HCT116 (cell line): ENCODE data around the gene WWOX. TPM values are rescaled to one million over a fixed set of nuclear protein-coding genes. Genes with fewer than 3 reads are reported as not detected.

ENCODE experiments used
- ATAC-seq: fragments of 200-7000 bp; cut with Tn5 transposase; 2 replicates; pipeline ENCODE4 v1.9.1; 2020; ENCODE audit warnings: mild to moderate bottlenecking, moderate library complexity
- BruUV-seq: library from RNA; stranded (reverse); fragments of 400-500 nt; replicated peaks from 2 replicates; lab custom pipeline; 2021; lab: Mats Ljungman, UMichigan
- CTCF ChIA-PET: fragments of 300-600 bp; sonication (Branson Sonifier 250); formaldehyde crosslinking; loops from one replicate; lab custom pipeline; 2021; ENCODE audit warnings: antibody characterized with exemption; lab: Charles Lee
- POLR2A ChIA-PET: fragments of 300-600, 350-600 bp; sonication (Branson Sonifier 250); formaldehyde crosslinking; loops from one replicate; lab custom pipeline; 2021; ENCODE audit warnings: antibody characterized with exemption; lab: Charles Lee
- RAD21 ChIA-PET, 2 experiments: fragments of 300-600 bp; sonication (Branson Sonifier 250); formaldehyde crosslinking; loops; one replicate each; lab custom pipeline; 2023; ENCODE audit warnings: low total read pairs in 2 of 2; ENCODE audit not compliant: uncharacterized antibody in 2 of 2, unreplicated experiment in 2 of 2, low non-redundant PET in 1 of 2; lab: Charles Lee
- DNase-seq: peaks from one replicate; pipeline ENCODE4 v3.0.0-alpha.2; 2010; ENCODE audit warnings: low read depth, low spot score
- H2AFZ ChIP-seq: fragments of 200-600 bp; shearing (Covaris generic), sonication (generic); 2 replicates; pipeline ENCODE4 v1.6.1; 2017; ENCODE audit warnings: low read depth, mixed run types, mixed read lengths, antibody characterized with exemption, low read length; ENCODE audit not compliant: poor library complexity, severe bottlenecking
- H3K27ac ChIP-seq: 2 replicates; pipeline ENCODE4 v1.5.1; 2012; ENCODE audit warnings: low read depth, low read length
- H3K27me3 ChIP-seq: fragments of 200-600 bp; sonication (generic); 2 replicates; pipeline ENCODE4 v1.6.1; 2016; ENCODE audit warnings: mixed run types, low read length, mixed read lengths; ENCODE audit not compliant: insufficient read depth
- H3K36me3 ChIP-seq, 2 experiments: fragments of 200-500 bp in 1 of 2; fragments of 200-600 bp in 1 of 2; sonication (Bioruptor generic) in 1 of 2; sonication (generic) in 1 of 2; 2 replicates each; pipeline versions ENCODE4 v1.5.1 to v1.6.1; 2014 to 2016; ENCODE audit warnings: low read length in 2 of 2, inconsistent platforms in 1 of 2, mixed read lengths in 1 of 2, mixed run types in 1 of 2; ENCODE audit not compliant: insufficient read depth in 2 of 2, control insufficient read depth in 1 of 2
- H3K4me1 ChIP-seq, 2 experiments: fragments of 200-600 bp in 1 of 2; sonication (generic) in 1 of 2; 2 replicates each; pipeline versions ENCODE4 v1.5.1 to v1.6.1; 2012 to 2017; ENCODE audit warnings: low read length in 2 of 2, inconsistent platforms in 1 of 2, mild to moderate bottlenecking in 1 of 2, mixed read lengths in 1 of 2, mixed run types in 1 of 2, moderate library complexity in 1 of 2; ENCODE audit not compliant: insufficient read depth in 2 of 2, control insufficient read depth in 1 of 2
- H3K4me2 ChIP-seq: fragments of 200-600 bp; sonication (generic); 2 replicates; pipeline ENCODE4 v1.6.1; 2017; ENCODE audit warnings: mixed run types, low read length, mixed read lengths
- H3K4me3 ChIP-seq, 2 experiments: fragments of 200-600 bp in 1 of 2; sonication (generic) in 1 of 2; replicated peaks in 1 of 2; 2 replicates each; pipeline ENCODE4 v1.5.1; 2011 to 2016; ENCODE audit warnings: low read length in 2 of 2, control low read depth in 1 of 2, low read depth in 1 of 2, mild to moderate bottlenecking in 1 of 2, mixed read lengths in 1 of 2, mixed run types in 1 of 2
- H3K79me2 ChIP-seq: fragments of 200-600 bp; sonication (generic); 2 replicates; pipeline ENCODE4 v1.6.1; 2017; ENCODE audit warnings: mild to moderate bottlenecking, mixed run types, low read length, moderate library complexity, mixed read lengths; ENCODE audit not compliant: insufficient read depth
- H3K9ac ChIP-seq: fragments of 200-600 bp; sonication (generic); 2 replicates; pipeline ENCODE4 v1.6.1; 2016; ENCODE audit warnings: low read length, mixed read lengths
- H3K9me2 ChIP-seq: fragments of 200-600 bp; sonication (generic), shearing (Covaris generic); 2 replicates; pipeline ENCODE4 v1.6.1; 2017; ENCODE audit warnings: mixed run types, mild to moderate bottlenecking, moderate library complexity; ENCODE audit not compliant: insufficient read depth
- H3K9me3 ChIP-seq, 2 experiments: fragments of 200-500 bp in 1 of 2; fragments of 200-600 bp in 1 of 2; sonication (Bioruptor generic) in 1 of 2; sonication (generic) in 1 of 2; 2 replicates each; pipeline ENCODE4 v1.6.1; 2014 to 2017; ENCODE audit warnings: low read length in 2 of 2, mixed read lengths in 2 of 2, inconsistent platforms in 1 of 2, low read depth in 1 of 2, mild to moderate bottlenecking in 1 of 2, mixed run types in 1 of 2, moderate library complexity in 1 of 2; ENCODE audit not compliant: control insufficient read depth in 1 of 2, insufficient read depth in 1 of 2
- H4K20me1 ChIP-seq: fragments of 200-600 bp; sonication (generic), shearing (Covaris generic); 2 replicates; pipeline ENCODE4 v1.6.1; 2017; ENCODE audit warnings: mixed run types, mild to moderate bottlenecking, moderate library complexity; ENCODE audit not compliant: insufficient read depth
- CBX3 ChIP-seq: IDR thresholded peaks from 2 replicates; pipeline ENCODE4 v1.6.1; 2012; ENCODE audit warnings: low read depth
- CEBPB ChIP-seq: IDR thresholded peaks from 2 replicates; pipeline ENCODE4 v1.6.1; 2012; ENCODE audit warnings: low read depth
- EZH2 ChIP-seq: fragments of 200-600 bp; sonication (generic); IDR thresholded peaks from 2 replicates; pipeline ENCODE4 v1.6.1; 2017; ENCODE audit warnings: antibody characterized with exemption, mixed run types
- FOSL1 ChIP-seq: IDR thresholded peaks from 2 replicates; pipeline ENCODE4 v1.6.1; 2012; ENCODE audit warnings: low read depth
- JUND ChIP-seq: IDR thresholded peaks from 2 replicates; pipeline ENCODE4 v1.6.1; 2012
- POLR2AphosphoS5 ChIP-seq: IDR thresholded peaks from 2 replicates; pipeline ENCODE4 v1.6.1; 2011; ENCODE audit warnings: mild to moderate bottlenecking, low read depth, low read length, moderate library complexity
- RAD21 ChIP-seq: IDR thresholded peaks from 2 replicates; pipeline ENCODE4 v1.6.1; 2012; ENCODE audit warnings: low read depth, mild to moderate bottlenecking
- SIN3A ChIP-seq: IDR thresholded peaks from 2 replicates; pipeline ENCODE4 v1.6.1; 2012; ENCODE audit warnings: low read depth
- YY1 ChIP-seq: IDR thresholded peaks from 2 replicates; pipeline ENCODE4 v1.6.1; 2011; ENCODE audit warnings: low read length, low read depth, moderate library complexity, mild to moderate bottlenecking; ENCODE audit not compliant: insufficient replicate concordance; ENCODE audit errors: extremely low read depth
- intact Hi-C: fragments of 100-400 bp; cut with micrococcal nuclease; formaldehyde crosslinking; loops from 2 replicates; pipeline ENCODE4 v1.10.0; 2022
- total RNA-seq: library from RNA; stranded (reverse); gene quantifications from one replicate; pipeline ENCODE4 v1.2.1, GENCODE V29; 2021; ENCODE audit not compliant: unreplicated experiment
- TF ChIP-seq, protein P1 (sequence below): IDR thresholded peaks from 2 replicates; pipeline ENCODE4 v1.6.1; 2012; ENCODE audit warnings: low read depth
- TF ChIP-seq, protein P2 (sequence below): IDR thresholded peaks from 2 replicates; pipeline ENCODE4 v1.6.1; 2012
- TF ChIP-seq, protein P3 (sequence below): IDR thresholded peaks from 2 replicates; pipeline ENCODE4 v1.6.1; 2012
- TF ChIP-seq, protein P4 (sequence below), 3 experiments: fragments of 200-600 bp in 1 of 3; sonication (generic) in 1 of 3; IDR thresholded peaks in 2 of 3; conservative IDR thresholded peaks in 1 of 3; 2 replicates each; pipeline ENCODE4 v1.5.1; 2012 to 2017; ENCODE audit warnings: low read depth in 2 of 3, low read length in 2 of 3, antibody characterized with exemption in 1 of 3, borderline replicate concordance in 1 of 3, control low read depth in 1 of 3, mild to moderate bottlenecking in 1 of 3, mixed read lengths in 1 of 3, mixed run types in 1 of 3, moderate library complexity in 1 of 3; ENCODE audit not compliant: insufficient read depth in 1 of 3

WWOX gene
- total RNA-seq, 1 experiment from 2014 or later, result 13.7 TPM

GRCh38 chr16:78137782-78138616 lies 38.5 kb downstream of the WWOX start:
- Histone ChIP-seq H3K27ac (no peak overlapping the region), H3K79me2 (no peaks in the 10 kb centered on the region)
- POLR2A ChIA-PET, result no interaction called here
- TF ChIP-seq, protein P1, sequence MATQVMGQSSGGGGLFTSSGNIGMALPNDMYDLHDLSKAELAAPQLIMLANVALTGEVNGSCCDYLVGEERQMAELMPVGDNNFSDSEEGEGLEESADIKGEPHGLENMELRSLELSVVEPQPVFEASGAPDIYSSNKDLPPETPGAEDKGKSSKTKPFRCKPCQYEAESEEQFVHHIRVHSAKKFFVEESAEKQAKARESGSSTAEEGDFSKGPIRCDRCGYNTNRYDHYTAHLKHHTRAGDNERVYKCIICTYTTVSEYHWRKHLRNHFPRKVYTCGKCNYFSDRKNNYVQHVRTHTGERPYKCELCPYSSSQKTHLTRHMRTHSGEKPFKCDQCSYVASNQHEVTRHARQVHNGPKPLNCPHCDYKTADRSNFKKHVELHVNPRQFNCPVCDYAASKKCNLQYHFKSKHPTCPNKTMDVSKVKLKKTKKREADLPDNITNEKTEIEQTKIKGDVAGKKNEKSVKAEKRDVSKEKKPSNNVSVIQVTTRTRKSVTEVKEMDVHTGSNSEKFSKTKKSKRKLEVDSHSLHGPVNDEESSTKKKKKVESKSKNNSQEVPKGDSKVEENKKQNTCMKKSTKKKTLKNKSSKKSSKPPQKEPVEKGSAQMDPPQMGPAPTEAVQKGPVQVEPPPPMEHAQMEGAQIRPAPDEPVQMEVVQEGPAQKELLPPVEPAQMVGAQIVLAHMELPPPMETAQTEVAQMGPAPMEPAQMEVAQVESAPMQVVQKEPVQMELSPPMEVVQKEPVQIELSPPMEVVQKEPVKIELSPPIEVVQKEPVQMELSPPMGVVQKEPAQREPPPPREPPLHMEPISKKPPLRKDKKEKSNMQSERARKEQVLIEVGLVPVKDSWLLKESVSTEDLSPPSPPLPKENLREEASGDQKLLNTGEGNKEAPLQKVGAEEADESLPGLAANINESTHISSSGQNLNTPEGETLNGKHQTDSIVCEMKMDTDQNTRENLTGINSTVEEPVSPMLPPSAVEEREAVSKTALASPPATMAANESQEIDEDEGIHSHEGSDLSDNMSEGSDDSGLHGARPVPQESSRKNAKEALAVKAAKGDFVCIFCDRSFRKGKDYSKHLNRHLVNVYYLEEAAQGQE, result no peak
- TF ChIP-seq, protein P2, sequence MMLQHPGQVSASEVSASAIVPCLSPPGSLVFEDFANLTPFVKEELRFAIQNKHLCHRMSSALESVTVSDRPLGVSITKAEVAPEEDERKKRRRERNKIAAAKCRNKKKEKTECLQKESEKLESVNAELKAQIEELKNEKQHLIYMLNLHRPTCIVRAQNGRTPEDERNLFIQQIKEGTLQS, result no peak
- TF ChIP-seq POLR2AphosphoS5, result no peak
- TF ChIP-seq, protein P3, sequence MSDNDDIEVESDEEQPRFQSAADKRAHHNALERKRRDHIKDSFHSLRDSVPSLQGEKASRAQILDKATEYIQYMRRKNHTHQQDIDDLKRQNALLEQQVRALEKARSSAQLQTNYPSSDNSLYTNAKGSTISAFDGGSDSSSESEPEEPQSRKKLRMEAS, result no peak
- TF ChIP-seq, protein P4, sequence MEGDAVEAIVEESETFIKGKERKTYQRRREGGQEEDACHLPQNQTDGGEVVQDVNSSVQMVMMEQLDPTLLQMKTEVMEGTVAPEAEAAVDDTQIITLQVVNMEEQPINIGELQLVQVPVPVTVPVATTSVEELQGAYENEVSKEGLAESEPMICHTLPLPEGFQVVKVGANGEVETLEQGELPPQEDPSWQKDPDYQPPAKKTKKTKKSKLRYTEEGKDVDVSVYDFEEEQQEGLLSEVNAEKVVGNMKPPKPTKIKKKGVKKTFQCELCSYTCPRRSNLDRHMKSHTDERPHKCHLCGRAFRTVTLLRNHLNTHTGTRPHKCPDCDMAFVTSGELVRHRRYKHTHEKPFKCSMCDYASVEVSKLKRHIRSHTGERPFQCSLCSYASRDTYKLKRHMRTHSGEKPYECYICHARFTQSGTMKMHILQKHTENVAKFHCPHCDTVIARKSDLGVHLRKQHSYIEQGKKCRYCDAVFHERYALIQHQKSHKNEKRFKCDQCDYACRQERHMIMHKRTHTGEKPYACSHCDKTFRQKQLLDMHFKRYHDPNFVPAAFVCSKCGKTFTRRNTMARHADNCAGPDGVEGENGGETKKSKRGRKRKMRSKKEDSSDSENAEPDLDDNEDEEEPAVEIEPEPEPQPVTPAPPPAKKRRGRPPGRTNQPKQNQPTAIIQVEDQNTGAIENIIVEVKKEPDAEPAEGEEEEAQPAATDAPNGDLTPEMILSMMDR (IDR thresholded peaks at IDR 0.05 in 2 of 3, conservative IDR thresholded peaks at IDR 0.05 in 1 of 3; ENCODE audit: borderline replicate concordance in 1 of 3, insufficient read depth in 1 of 3, low read depth in 2 of 3, low read length in 2 of 3), result no peak
- no peak for TF ChIP-seq CEBPB
- no peak for TF ChIP-seq FOSL1
- TF ChIP-seq SIN3A, result no peak
- TF ChIP-seq EZH2, result no peak
- no peak for TF ChIP-seq RAD21
- TF ChIP-seq JUND, result no peak
- no peak for TF ChIP-seq CBX3
- no peak for TF ChIP-seq YY1
- TF ChIP-seq, all 23 proteins: peak for 0
- H3K36me3 ChIP-seq, result no peaks in the 10 kb centered on the region
- no peak overlapping the region for H3K4me2 ChIP-seq
- no peaks in the 10 kb centered on the region for H3K27me3 ChIP-seq
- no peak overlapping the region for H3K4me3 ChIP-seq
- H3K9ac ChIP-seq, result no peak overlapping the region
- BruUV-seq, result no TSS peak
- ChIA-PET CTCF (no interaction called here), RAD21 (no interaction called here)
- no peaks in the 10 kb centered on the region for H3K9me3 ChIP-seq
- DNase-seq (no peak), ATAC-seq (no peak)
- H3K9me2 ChIP-seq, result no peaks in the 10 kb centered on the region
- intact Hi-C loops, result no loop called here
- no peaks in the 10 kb centered on the region for H4K20me1 ChIP-seq
- H3K4me1 ChIP-seq, result no peaks in the 10 kb centered on the region
- no peak overlapping the region for H2AFZ ChIP-seq
